HG03139 (cell line): ENCODE measurements around the gene ALDH1L2.

Experiments
- ATAC-seq: cut with Tn5 transposase; IDR thresholded peaks from one replicate; pipeline ENCODE4 v1.9.1; 2021; ENCODE audit not compliant: unreplicated experiment

ALDH1L2 gene

GRCh38 chr12:105085501-105085900, 1.2 kb upstream of the ALDH1L2 start:
- no peak for ATAC-seq

GRCh38 chr12:105083551-105084105, 630 bp downstream of the ALDH1L2 start:
- no peak for ATAC-seq

GRCh38 chr12:105083031-105083430, 1.2 kb downstream of the ALDH1L2 start:
- no peak for ATAC-seq

- no peak for ATAC-seq
These were observed 5.3 kb downstream of the ALDH1L2 start for GRCh38 chr12:105078712-105079570.

GRCh38 chr12:105077435-105077834, 6.8 kb downstream of the ALDH1L2 start:
- no peak for ATAC-seq

GRCh38 chr12:105076913-105077312, 7.3 kb downstream of the ALDH1L2 start:
- no peak for ATAC-seq

- no peak for ATAC-seq
These were observed 8.2 kb downstream of the ALDH1L2 start for GRCh38 chr12:105076098-105076497.

GRCh38 chr12:105072888-105073488, 11.3 kb downstream of the ALDH1L2 start:
- no peak for ATAC-seq

- ATAC-seq = no peak
These were observed 12.3 kb downstream of the ALDH1L2 start for GRCh38 chr12:105071981-105072380.

- ATAC-seq = no peak
These were observed 14.1 kb downstream of the ALDH1L2 start for GRCh38 chr12:105069936-105070702.

GRCh38 chr12:105067511-105068031, 16.7 kb downstream of the ALDH1L2 start:
- ATAC-seq = no peak

- ATAC-seq = no peak
These were observed 19.6 kb downstream of the ALDH1L2 start for GRCh38 chr12:105064564-105065178.

- no peak for ATAC-seq
These were observed 23.4 kb downstream of the ALDH1L2 start for GRCh38 chr12:105060715-105061378.

GRCh38 chr12:105057174-105057573, 27.1 kb downstream of the ALDH1L2 start:
- no peak for ATAC-seq

- ATAC-seq = peak; percentile 76
These were observed 31.1 kb downstream of the ALDH1L2 start for GRCh38 chr12:105053116-105053572.

- ATAC-seq = no peak
These were observed 32.3 kb downstream of the ALDH1L2 start for GRCh38 chr12:105051981-105052380.

- no peak for ATAC-seq
These were observed 35.9 kb downstream of the ALDH1L2 start for GRCh38 chr12:105048315-105048714.

GRCh38 chr12:105047308-105047707, 37.0 kb downstream of the ALDH1L2 start:
- no peak for ATAC-seq

- ATAC-seq = no peak
These were observed 43.1 kb downstream of the ALDH1L2 start for GRCh38 chr12:105041186-105041585.

GRCh38 chr12:105040476-105040875, 43.8 kb downstream of the ALDH1L2 start:
- ATAC-seq = no peak
